Loucy (cell line): Measurements from ENCODE around the gene OTOP1.

Experiments
- EZH2phosphoT487 ChIP-seq: fragments of 200-600 bp; IDR thresholded peaks from 2 replicates; pipeline ENCODE4 v1.6.1; 2018; ENCODE audit warnings: antibody characterized with exemption, mild to moderate bottlenecking, moderate library complexity, borderline replicate concordance
- TF ChIP-seq, protein P1 (sequence below): fragments of 200-600 bp; sonication (generic); conservative IDR thresholded peaks from 2 replicates; pipeline ENCODE4 v1.5.1; 2014; ENCODE audit warnings: mild to moderate bottlenecking, antibody characterized with exemption, low read length

DNA sequence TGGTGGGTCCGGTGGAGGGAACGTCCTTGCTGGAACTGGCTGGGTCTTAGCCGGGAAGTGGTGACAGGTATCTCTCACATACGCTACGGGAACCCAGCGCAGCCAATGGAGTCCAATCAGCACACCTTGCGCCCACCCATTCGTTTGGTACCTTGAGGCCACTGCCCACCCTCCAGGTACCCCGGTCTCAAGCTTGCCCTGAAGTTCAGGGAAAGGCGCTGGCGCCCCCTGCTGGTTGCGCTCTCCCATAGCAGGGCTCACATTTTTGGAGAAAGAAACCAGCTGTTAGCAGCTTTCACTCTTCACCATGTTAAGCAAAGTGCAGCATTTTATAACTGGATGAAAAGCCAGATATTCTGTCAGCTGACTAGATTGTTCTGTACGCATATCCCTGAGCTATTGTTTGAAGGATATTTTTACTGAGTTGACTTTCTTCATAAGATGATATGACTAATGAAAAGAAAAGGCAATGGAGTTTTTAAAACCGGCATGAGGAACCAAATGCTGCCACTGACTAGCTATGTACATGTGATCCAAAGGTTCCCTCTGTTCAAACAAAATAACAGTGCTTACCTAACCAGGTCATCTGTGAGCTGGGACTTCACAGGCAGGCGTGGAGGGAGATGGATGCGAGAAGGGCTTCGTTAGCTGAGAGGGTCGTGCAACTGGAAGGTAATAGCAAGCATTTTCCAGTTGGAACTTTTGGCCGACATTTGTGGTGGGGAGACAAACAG is 43.7 kb downstream of the OTOP1 start:
- TF ChIP-seq, protein P1, sequence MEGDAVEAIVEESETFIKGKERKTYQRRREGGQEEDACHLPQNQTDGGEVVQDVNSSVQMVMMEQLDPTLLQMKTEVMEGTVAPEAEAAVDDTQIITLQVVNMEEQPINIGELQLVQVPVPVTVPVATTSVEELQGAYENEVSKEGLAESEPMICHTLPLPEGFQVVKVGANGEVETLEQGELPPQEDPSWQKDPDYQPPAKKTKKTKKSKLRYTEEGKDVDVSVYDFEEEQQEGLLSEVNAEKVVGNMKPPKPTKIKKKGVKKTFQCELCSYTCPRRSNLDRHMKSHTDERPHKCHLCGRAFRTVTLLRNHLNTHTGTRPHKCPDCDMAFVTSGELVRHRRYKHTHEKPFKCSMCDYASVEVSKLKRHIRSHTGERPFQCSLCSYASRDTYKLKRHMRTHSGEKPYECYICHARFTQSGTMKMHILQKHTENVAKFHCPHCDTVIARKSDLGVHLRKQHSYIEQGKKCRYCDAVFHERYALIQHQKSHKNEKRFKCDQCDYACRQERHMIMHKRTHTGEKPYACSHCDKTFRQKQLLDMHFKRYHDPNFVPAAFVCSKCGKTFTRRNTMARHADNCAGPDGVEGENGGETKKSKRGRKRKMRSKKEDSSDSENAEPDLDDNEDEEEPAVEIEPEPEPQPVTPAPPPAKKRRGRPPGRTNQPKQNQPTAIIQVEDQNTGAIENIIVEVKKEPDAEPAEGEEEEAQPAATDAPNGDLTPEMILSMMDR: peak; percentile 87
- TF ChIP-seq EZH2phosphoT487: no peak
